IgD-negative memory B cell (primary cell): ENCODE data around the gene ITGB4. TPM values are rescaled to one million over a fixed set of nuclear protein-coding genes. Genes with fewer than 3 reads are reported as not detected.

Experiments used
- H3K27ac Mint-ChIP-seq, 3 donors: one replicate each; pipeline ENCODE4 v1.8.0; 2020 to 2022; ENCODE audit warnings: mild to moderate bottlenecking in 3 of 3, mixed read lengths in 3 of 3, moderate library complexity in 1 of 3
- H3K27me3 Mint-ChIP-seq: one replicate; pipeline ENCODE4 v1.8.0; 2021; ENCODE audit warnings: mixed read lengths
- H3K36me3 Mint-ChIP-seq: one replicate; pipeline ENCODE4 v1.8.0; 2020; ENCODE audit warnings: mild to moderate bottlenecking, mixed read lengths
- H3K4me1 Mint-ChIP-seq, 3 donors: one replicate each; pipeline ENCODE4 v1.8.0; 2020 to 2022; ENCODE audit warnings: mixed read lengths in 3 of 3, mild to moderate bottlenecking in 1 of 3
- H3K4me3 Mint-ChIP-seq, 4 donors: one replicate each; pipeline ENCODE4 v1.8.0; 2020 to 2022; ENCODE audit warnings: mild to moderate bottlenecking in 4 of 4, mixed read lengths in 4 of 4, moderate library complexity in 3 of 4
- H3K9me3 Mint-ChIP-seq, 3 donors: one replicate each; pipeline ENCODE4 v1.8.0; 2020 to 2021; ENCODE audit warnings: mixed read lengths in 3 of 3, mild to moderate bottlenecking in 1 of 3
- polyA plus RNA-seq: library from polyadenylated mRNA; unstranded; fragments of 300-500 nt; fragmentation: Illumina TruSeq; gene quantifications from one replicate; pipeline ENCODE4 v1.2.3, GENCODE V29; 2021

The ITGB4 gene
- 0.48 TPM for polyA plus RNA-seq

- Mint-ChIP-seq H3K27ac (peak within 1 kb of the TSS in 1 of 3 donors; percentile 23), H3K27me3 (peaks cover 8% of the 10 kb centered on the region), H3K4me3 (peak within 1 kb of the TSS; percentile 28 to 86 (median 76))
Observed at GRCh38 chr17:75720656-75721462, at the start of gene ITGB4. Gene ITGB4 (plus strand): TSS chr17:75721459. CDS start chr17:75724704, 3,245 bp downstream.

DNA sequence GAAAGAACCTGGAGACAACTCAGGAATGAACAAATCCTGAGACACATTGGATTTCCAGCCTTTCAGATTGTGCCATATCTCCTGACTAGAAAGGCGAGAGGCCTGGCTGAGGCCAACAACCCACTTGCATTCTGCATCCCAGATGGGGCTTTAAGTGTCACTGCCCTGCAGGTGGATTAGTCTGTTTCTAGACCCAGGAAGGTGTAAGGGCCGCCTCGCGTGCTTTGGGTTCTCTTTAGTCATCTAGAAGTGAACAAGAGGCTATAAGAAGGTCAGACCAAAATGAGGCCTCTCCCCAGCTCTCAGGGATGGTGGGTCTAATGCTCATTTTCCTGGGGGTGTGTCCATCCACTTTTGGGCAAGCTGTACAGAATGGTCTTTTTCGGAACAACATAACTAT, 49.2 kb upstream of the ITGB4 start:
- no peaks in the 10 kb centered on the region for H3K36me3 Mint-ChIP-seq
- no peak overlapping the region for H3K27ac Mint-ChIP-seq
- no peaks in the 10 kb centered on the region for H3K27me3 Mint-ChIP-seq
- peak overlapping the region in 1 of 4 donors; percentile 57 for H3K4me3 Mint-ChIP-seq
- H3K4me1 Mint-ChIP-seq, result peaks cover 7 to 22% (median 15%) of the 10 kb centered on the region in 3 donors
- H3K9me3 Mint-ChIP-seq, result no peaks in the 10 kb centered on the region

More at GRCh38 chr17:75720656-75721462, at the start of gene ITGB4:
- H3K36me3 Mint-ChIP-seq, result no peaks in the 10 kb centered on the region
- H3K9me3 Mint-ChIP-seq, result no peaks in the 10 kb centered on the region
- peaks cover 0 to 4% (median 3%) of the 10 kb centered on the region in 3 donors for H3K4me1 Mint-ChIP-seq

DNA sequence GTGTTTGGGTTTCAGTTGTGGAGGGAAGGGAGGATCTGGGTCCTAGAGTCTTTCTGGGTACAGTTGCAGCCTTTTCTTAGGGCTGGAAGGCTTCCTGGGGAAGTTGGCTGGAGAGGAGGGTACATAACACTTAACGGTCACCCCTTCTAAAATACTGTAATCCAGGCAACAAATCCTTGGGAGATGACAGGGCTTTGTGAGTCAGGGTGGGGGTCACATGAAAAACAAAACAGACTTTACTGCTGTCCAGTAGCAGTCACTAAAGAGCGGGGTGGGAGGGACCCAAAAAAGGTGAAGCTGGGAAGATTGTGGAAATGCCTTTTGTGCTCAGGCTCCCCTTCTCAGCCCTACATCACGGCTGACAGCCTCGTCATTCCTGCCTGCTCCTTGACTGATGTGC, 47.8 kb upstream of the ITGB4 start:
- Mint-ChIP-seq H3K27ac (no peak overlapping the region), H3K27me3 (no peaks in the 10 kb centered on the region), H3K36me3 (no peaks in the 10 kb centered on the region), H3K4me3 (peak overlapping the region in 1 of 4 donors; percentile 42), H3K4me1 (peaks cover 6 to 17% (median 17%) of the 10 kb centered on the region in 3 donors), H3K9me3 (no peaks in the 10 kb centered on the region)

DNA sequence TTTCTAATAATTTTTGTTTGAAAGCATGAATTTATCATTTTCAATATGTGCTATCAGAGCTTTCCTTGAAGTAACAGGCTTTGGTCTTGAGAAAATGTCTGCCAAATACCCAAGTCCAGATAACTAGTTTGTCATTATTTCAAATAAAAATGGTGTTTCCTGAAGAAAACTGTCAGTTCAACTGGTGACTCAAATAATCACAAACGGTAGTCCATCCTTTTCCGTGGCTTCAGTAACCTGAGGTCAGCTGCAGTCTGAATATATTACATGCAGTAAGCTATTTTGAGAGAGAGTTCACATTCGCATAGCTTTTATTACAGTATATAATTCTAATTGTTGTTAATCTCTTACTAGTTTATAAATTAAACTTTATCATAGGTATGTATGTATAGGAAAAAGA, 44.8 kb upstream of the ITGB4 start:
- Mint-ChIP-seq H3K27ac (no peak overlapping the region), H3K27me3 (no peaks in the 10 kb centered on the region), H3K4me1 (peaks cover 4 to 13% (median 9%) of the 10 kb centered on the region in 3 donors), H3K36me3 (no peaks in the 10 kb centered on the region), H3K9me3 (no peaks in the 10 kb centered on the region), H3K4me3 (no peak overlapping the region)

GRCh38 chr17:75679706-75680211, 41.5 kb upstream of the ITGB4 start:
- peaks cover 9 to 20% (median 18%) of the 10 kb centered on the region in 3 donors for H3K4me1 Mint-ChIP-seq
- H3K27ac Mint-ChIP-seq, result no peak overlapping the region
- H3K9me3 Mint-ChIP-seq, result no peaks in the 10 kb centered on the region
- H3K27me3 Mint-ChIP-seq, result no peaks in the 10 kb centered on the region
- H3K4me3 Mint-ChIP-seq, result no peak overlapping the region
- no peaks in the 10 kb centered on the region for H3K36me3 Mint-ChIP-seq

- peaks cover 15 to 21% (median 19%) of the 10 kb centered on the region in 3 donors for H3K4me1 Mint-ChIP-seq
- no peak overlapping the region for H3K4me3 Mint-ChIP-seq
- H3K36me3 Mint-ChIP-seq, result no peaks in the 10 kb centered on the region
- H3K9me3 Mint-ChIP-seq, result no peaks in the 10 kb centered on the region
- H3K27ac Mint-ChIP-seq, result peak overlapping the region in 2 of 3 donors; percentile 19 to 23
- H3K27me3 Mint-ChIP-seq, result no peaks in the 10 kb centered on the region
Observed at GRCh38 chr17:75680431-75680830, 40.8 kb upstream of the ITGB4 start.

GRCh38 chr17:75681289-75681688, 40.0 kb upstream of the ITGB4 start:
- Mint-ChIP-seq H3K27ac (no peak overlapping the region), H3K4me1 (peaks cover 23 to 24% (median 23%) of the 10 kb centered on the region in 3 donors), H3K4me3 (no peak overlapping the region), H3K9me3 (no peaks in the 10 kb centered on the region), H3K36me3 (no peaks in the 10 kb centered on the region), H3K27me3 (no peaks in the 10 kb centered on the region)

- no peaks in the 10 kb centered on the region for H3K9me3 Mint-ChIP-seq
- no peaks in the 10 kb centered on the region for H3K36me3 Mint-ChIP-seq
- H3K27me3 Mint-ChIP-seq, result no peaks in the 10 kb centered on the region
- no peak overlapping the region for H3K4me3 Mint-ChIP-seq
- H3K4me1 Mint-ChIP-seq, result peaks cover 39 to 43% (median 41%) of the 10 kb centered on the region in 3 donors
- H3K27ac Mint-ChIP-seq, result no peak overlapping the region
Observed at GRCh38 chr17:75683583-75683982, 37.7 kb upstream of the ITGB4 start.

DNA sequence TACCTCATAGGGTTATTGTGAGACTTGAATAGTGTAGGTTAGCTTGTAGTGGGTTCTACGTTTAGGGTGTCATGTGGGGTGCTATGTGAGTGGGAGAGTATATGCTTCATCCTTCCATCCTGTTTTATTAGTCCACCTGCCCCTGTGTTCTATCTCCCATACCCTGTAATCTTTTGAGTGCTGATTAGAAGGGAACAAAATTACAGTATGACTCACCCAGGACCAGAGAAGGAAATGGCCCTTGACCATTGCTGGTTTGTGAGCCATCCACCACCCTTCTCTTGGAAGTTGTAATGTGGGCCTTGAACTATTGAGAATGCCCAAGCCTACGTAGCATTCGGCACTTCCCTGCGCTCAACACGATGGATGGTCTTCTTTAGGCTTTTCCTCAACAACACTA, 37.0 kb upstream of the ITGB4 start:
- H3K4me3 Mint-ChIP-seq, result no peak overlapping the region
- peaks cover 45 to 49% (median 48%) of the 10 kb centered on the region in 3 donors for H3K4me1 Mint-ChIP-seq
- H3K27me3 Mint-ChIP-seq, result no peaks in the 10 kb centered on the region
- H3K9me3 Mint-ChIP-seq, result no peaks in the 10 kb centered on the region
- no peaks in the 10 kb centered on the region for H3K36me3 Mint-ChIP-seq
- H3K27ac Mint-ChIP-seq, result no peak overlapping the region

DNA sequence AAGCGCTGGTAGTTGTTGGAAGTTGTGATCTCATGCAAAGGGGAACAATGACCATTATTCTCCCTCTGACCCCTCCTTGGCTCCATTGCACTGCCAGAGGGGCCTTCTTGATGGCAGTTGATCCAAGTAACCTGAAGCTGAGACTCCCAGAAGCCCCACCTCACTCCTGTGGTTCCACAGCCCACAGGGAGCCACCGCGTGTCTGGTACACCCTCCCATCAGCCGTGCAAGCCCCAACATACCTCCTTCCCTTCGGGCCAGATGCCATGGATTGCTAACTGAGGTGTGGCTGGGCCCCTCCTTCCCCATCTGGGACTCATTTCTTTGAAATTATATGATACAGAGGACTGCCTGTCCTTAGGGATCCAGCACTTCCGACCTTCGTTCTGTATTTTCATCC, 36.3 kb upstream of the ITGB4 start:
- H3K4me3 Mint-ChIP-seq, result no peak overlapping the region
- H3K36me3 Mint-ChIP-seq, result no peaks in the 10 kb centered on the region
- H3K9me3 Mint-ChIP-seq, result no peaks in the 10 kb centered on the region
- peaks cover 51 to 55% (median 54%) of the 10 kb centered on the region in 3 donors for H3K4me1 Mint-ChIP-seq
- H3K27ac Mint-ChIP-seq, result peak overlapping the region in 1 of 3 donors; percentile 84
- H3K27me3 Mint-ChIP-seq, result no peaks in the 10 kb centered on the region

DNA sequence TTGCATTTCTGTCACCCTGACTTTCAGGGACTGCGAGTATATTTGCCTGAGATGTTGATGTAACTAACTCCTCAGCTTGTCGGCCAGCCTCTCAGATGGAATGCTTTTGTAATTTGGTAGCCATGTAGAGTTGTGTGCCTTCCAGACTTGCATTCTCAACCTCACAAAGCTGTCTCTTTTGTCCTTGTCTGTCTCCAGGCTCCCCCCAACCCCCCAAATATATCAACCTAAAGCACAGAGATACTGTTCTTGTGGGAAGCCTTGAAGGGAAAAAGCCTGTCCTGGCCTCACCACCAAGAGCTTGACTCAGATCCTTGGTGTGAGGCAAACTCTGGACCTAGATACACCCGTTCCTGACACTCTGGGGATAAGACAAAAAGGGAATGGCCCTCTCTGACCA, 35.8 kb upstream of the ITGB4 start:
- no peaks in the 10 kb centered on the region for H3K36me3 Mint-ChIP-seq
- H3K27ac Mint-ChIP-seq, result peak overlapping the region in 2 of 3 donors; percentile 84 to 85
- no peaks in the 10 kb centered on the region for H3K27me3 Mint-ChIP-seq
- no peaks in the 10 kb centered on the region for H3K9me3 Mint-ChIP-seq
- H3K4me3 Mint-ChIP-seq, result peak overlapping the region in 2 of 4 donors; percentile 67 to 92
- H3K4me1 Mint-ChIP-seq, result peaks cover 53 to 57% (median 55%) of the 10 kb centered on the region in 3 donors

DNA sequence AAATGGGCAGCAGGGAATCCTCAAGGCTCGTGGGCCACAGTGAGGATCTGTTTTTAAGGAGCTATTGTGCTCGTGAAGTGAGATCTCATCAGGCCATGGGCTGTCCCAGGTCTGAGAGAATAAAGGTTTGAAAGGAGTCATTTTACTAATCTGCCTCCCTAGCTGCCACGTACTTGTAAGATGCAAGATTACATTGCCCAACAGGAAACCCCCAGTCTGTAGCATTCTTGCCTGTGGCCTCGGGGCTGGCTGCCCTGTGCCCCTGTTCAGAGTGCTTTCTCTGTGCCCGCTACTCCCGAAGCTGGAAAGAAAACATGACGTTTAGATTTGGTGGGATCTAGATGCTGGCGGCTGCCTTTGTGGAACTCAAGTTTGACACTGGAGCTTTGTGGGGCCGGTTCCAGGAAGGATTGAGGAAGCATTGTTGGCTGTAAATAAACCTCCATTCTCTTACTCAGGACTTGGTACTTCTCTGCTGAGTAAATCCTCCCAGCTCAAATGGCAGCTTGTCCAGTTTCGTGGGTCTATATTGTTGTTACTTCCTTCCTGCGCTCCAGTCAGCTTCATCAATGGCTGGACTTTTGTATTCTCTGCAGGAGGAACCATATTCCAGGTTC, 32.9 kb upstream of the ITGB4 start:
- Mint-ChIP-seq H3K27ac (peak overlapping the region; percentile 85 to 97 (median 95)), H3K36me3 (no peaks in the 10 kb centered on the region), H3K27me3 (no peaks in the 10 kb centered on the region), H3K9me3 (no peaks in the 10 kb centered on the region), H3K4me3 (peak overlapping the region; percentile 34 to 87 (median 73)), H3K4me1 (peaks cover 51 to 65% (median 54%) of the 10 kb centered on the region in 3 donors)

- H3K4me3 Mint-ChIP-seq, result peak overlapping the region; percentile 47 to 87 (median 73)
- no peaks in the 10 kb centered on the region for H3K27me3 Mint-ChIP-seq
- H3K36me3 Mint-ChIP-seq, result no peaks in the 10 kb centered on the region
- no peaks in the 10 kb centered on the region for H3K9me3 Mint-ChIP-seq
- H3K27ac Mint-ChIP-seq, result peak overlapping the region; percentile 70 to 95 (median 85)
- peaks cover 45 to 60% (median 47%) of the 10 kb centered on the region in 3 donors for H3K4me1 Mint-ChIP-seq
Observed at GRCh38 chr17:75689441-75689873, 31.8 kb upstream of the ITGB4 start.

DNA sequence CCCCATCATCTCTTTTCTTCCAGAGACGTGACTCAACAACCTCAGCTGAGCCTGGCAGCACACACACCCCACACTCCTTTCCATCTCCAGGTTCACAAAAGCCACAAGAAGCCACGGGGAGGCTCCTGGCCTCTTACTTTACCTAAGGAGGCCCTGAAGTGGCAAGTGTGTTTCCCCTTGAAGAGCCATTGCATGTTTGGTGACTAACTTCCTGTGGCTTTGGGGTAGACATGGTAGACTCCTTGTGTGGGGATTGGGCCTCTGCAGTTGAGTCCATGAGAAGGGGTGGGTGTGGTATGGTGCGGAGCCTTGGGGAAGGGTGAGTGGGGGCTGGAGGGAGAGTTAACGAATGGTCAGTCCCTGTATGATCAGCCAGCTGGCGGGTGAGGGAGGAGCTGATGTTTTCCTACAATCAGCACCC, 29.9 kb upstream of the ITGB4 start:
- Mint-ChIP-seq H3K36me3 (no peaks in the 10 kb centered on the region), H3K4me3 (no peak overlapping the region), H3K9me3 (no peaks in the 10 kb centered on the region), H3K27me3 (no peaks in the 10 kb centered on the region), H3K27ac (peak overlapping the region; percentile 22 to 90 (median 71)), H3K4me1 (peaks cover 32 to 43% (median 36%) of the 10 kb centered on the region in 3 donors)
